Measurements from ENCODE around the gene NTM. TPM values are rescaled to one million over a fixed set of nuclear protein-coding genes. Genes with fewer than 3 reads are reported as not detected.

Gene NTM
- total and polyA plus RNA-seq, 2 of the 8 experiments (the other 6 are each of a cell fraction or from before 2014, with no cell fraction given), result 13.4 to 20.0 TPM

DNA sequence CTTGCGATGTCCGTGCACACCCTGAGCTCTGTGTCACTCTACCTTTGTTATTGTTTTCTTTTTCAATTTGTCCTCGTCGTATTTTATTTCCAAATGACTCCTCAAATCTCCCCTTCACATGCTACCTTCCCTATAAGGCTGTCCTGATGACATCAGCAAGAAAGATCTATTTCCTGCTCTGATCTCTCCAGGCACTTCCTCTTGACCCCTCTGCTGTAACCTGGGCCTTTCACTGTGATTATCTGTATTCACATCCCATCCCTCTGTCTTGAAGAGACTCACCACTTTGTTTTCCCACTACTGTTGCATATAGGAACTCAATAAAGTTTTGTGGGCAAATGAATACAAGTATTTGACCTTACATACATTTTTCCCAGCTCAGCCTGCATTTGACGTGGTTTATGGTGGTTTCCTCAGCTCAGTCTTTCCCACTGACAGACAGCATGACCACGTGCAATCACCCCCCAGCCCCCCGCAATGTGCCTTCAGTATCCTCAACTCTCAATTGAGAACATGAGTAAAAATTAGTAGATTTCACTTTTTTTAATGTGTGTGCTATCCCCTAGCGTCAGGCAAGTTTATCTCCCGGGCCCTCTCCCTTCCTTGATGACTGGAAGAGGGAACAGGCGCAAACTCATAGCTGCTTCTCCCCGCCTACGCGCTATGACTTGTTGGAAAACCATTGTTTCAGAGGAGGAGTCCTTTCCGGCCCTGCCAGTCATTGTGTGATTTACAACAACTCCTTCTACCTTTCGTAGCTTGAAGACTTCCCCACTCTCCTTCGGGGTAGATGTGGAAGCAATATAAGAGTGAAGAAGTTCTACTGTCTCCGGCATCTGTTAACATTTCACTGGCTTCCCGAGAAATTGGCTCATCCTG, 498.5 kb downstream of the NTM start:
- Histone ChIP-seq H3K4ac (replicated peaks; ENCODE audit: insufficient read length, low read depth, low read length) (no peak overlapping the region), H3K56ac (replicated peaks; ENCODE audit: insufficient read length, low read depth, low read length) (no peak overlapping the region), H2BK5ac (ENCODE audit: low read depth, low read length) (0 out of 2 replicates have a peak overlapping the region, but pooled peaks have one; percentile 27), H3K4me2 (ENCODE audit: insufficient read depth in 1 of 2, low read depth in 2 of 2, low read length in 2 of 2) (no peak overlapping the region), H2AK5ac (ENCODE audit: low read depth, low read length) (no peak overlapping the region), H3K79me1 (ENCODE audit: low read depth, low read length) (peaks cover 4% of the 10 kb centered on the region; the same call in 1 of the 2 replicates), H3K9ac (replicated peaks in 1 of 4; ENCODE audit: extremely low read depth in 1 of 4, low read depth in 3 of 4, low read length in 3 of 4) (no peak overlapping the region; a peak in 1 of 7 replicates), H2BK15ac (ENCODE audit: low read length) (no peak overlapping the region), H3K79me2 (ENCODE audit: control insufficient read depth in 1 of 2, insufficient read depth in 2 of 2, low read length in 2 of 2) (no peaks in the 10 kb centered on the region), H4K20me1 (replicated peaks in 1 of 2; ENCODE audit: control insufficient read depth in 1 of 2, insufficient read depth in 2 of 2, low read length in 2 of 2) (peaks cover 0 to 2% of the 10 kb centered on the region in 2 experiments), H2AFZ (ENCODE audit: low read length) (no peak overlapping the region), H3K9me3 (ENCODE audit: insufficient read depth in 2 of 2, low read depth in 1 of 2, low read length in 1 of 2) (no peaks in the 10 kb centered on the region), H3K27me3 (replicated peaks in 1 of 4; ENCODE audit: control insufficient read depth in 3 of 4, extremely low read depth in 1 of 4, insufficient read depth in 3 of 4, low read length in 3 of 4) (no peaks in the 10 kb centered on the region), H2BK12ac (ENCODE audit: low read depth, low read length) (no peak overlapping the region), H3K36me3 (ENCODE audit: control insufficient read depth in 2 of 4, insufficient read depth in 4 of 4, low read length in 3 of 4) (no peaks in the 10 kb centered on the region), H3K14ac (ENCODE audit: insufficient read length) (no peak overlapping the region), H4K8ac (ENCODE audit: extremely low read depth, insufficient read depth, low read length) (no peak overlapping the region), H3K18ac (ENCODE audit: extremely low read depth, low read length) (no peak overlapping the region), H2BK20ac (ENCODE audit: low read length) (no peak overlapping the region), H4K5ac (ENCODE audit: insufficient read length, low read depth, low read length) (no peak overlapping the region), H2BK120ac (replicated peaks; ENCODE audit: low read depth, low read length) (no peak overlapping the region), H3K4me3 (ENCODE audit: extremely low read depth in 1 of 4, insufficient read depth in 2 of 4, low read depth in 3 of 4, low read length in 4 of 4) (no peak overlapping the region), H3K23ac (ENCODE audit: insufficient read length) (no peak overlapping the region), H3K4me1 (replicated peaks in 1 of 4; ENCODE audit: control insufficient read depth in 3 of 4, insufficient read depth in 4 of 4, low read length in 3 of 4) (peaks cover 15 to 33% (median 20%) of the 10 kb centered on the region in 4 experiments), H3K27ac (ENCODE audit: low read depth, low read length) (no peak overlapping the region), H3K23me2 (ENCODE audit: low read depth, low read length) (peaks cover 4% of the 10 kb centered on the region; the same call in 1 of the 2 replicates), H4K91ac (replicated peaks; ENCODE audit: insufficient read length, low read length) (no peak overlapping the region)
- POLR2A ChIA-PET (ENCODE audit: partially characterized antibody), result interaction anchor here (1.0 to 1.5 kb wide), 3 partner anchors 41 to 257 kb away, joined by 4 to 5 read pairs (median 4); no protein-coding TSS in a partner anchor
- FAIRE-seq (peak; percentile 78), DNase-seq (ENCODE audit: low read depth in 1 of 2, low spot score in 2 of 2) (no peak)
- no peak for TF ChIP-seq NANOG (IDR thresholded peaks at IDR 0.05; ENCODE audit: insufficient read depth, low read depth, low read length, poor library complexity, severe bottlenecking)
- TF ChIP-seq SP1 (IDR thresholded peaks at IDR 0.05; ENCODE audit: low read depth, low read length), result no peak
- TF ChIP-seq CREB1 (IDR thresholded peaks at IDR 0.05), result no peak
- no peak for TF ChIP-seq RFX5 (IDR thresholded peaks at IDR 0.05; ENCODE audit: borderline replicate concordance, low read depth, low read length)
- no peak for TF ChIP-seq HDAC6 (IDR thresholded peaks at IDR 0.05; ENCODE audit: low read depth, low read length)
- no peak for TF ChIP-seq RNF2 (IDR thresholded peaks at IDR 0.05; ENCODE audit: borderline replicate concordance, low read depth, low read length, missing control alignments, poor library complexity, severe bottlenecking)
- WGBS, 2 experiments (ENCODE audit: extremely low coverage in 1 of 2, insufficient coverage in 1 of 2, insufficient read length in 1 of 2, insufficient replicate concordance in 2 of 2, low coverage in 1 of 2, low lambda C conversion rate in 2 of 2, missing lambda C conversion rate in 1 of 2), result 85% methylated on average over 18 of the region's 18 CpGs; no CpG with 5 or more reads in 1 of the 2 experiments
- CTCF ChIA-PET (ENCODE audit: partially characterized antibody), result interaction anchor here (0.8 to 11.7 kb wide), 51 partner anchors 9 to 533 kb away, joined by 3 to 310 read pairs (median 6); no protein-coding TSS in a partner anchor
